SK-N-MC (cell line): ENCODE data around the gene CDH16.

Experiments used
- DNase-seq: peaks from one replicate; pipeline ENCODE4 v3.0.0-alpha.2; 2011; ENCODE audit warnings: low read depth, low spot score
- H3K27ac ChIP-seq: fragments of 200-600 bp; sonication (generic); 2 replicates; pipeline ENCODE4 v1.5.1; 2016; ENCODE audit warnings: mixed run types
- H3K36me3 ChIP-seq: fragments of 200-600 bp; sonication (generic); 2 replicates; pipeline ENCODE4 v1.6.1; 2017; ENCODE audit warnings: antibody characterized with exemption, low read length, mixed read lengths; ENCODE audit not compliant: insufficient read depth
- H3K4me3 ChIP-seq: fragments of 200-600 bp; sonication (generic); 2 replicates; pipeline ENCODE4 v1.5.1; 2016
- H3K9ac ChIP-seq: fragments of 200-600 bp; sonication (generic); 2 replicates; pipeline ENCODE4 v1.8.0; 2017; ENCODE audit warnings: mixed run types, mixed read lengths; ENCODE audit not compliant: insufficient read length
- H3K9me3 ChIP-seq: fragments of 200-600 bp; sonication (generic); 2 replicates; pipeline ENCODE4 v1.6.1; 2017; ENCODE audit warnings: low read depth, mild to moderate bottlenecking, antibody characterized with exemption, low read length, moderate library complexity, mixed read lengths
- EZH2 ChIP-seq: fragments of 200-600 bp; sonication (generic); IDR thresholded peaks from one replicate; pipeline ENCODE4 v1.6.1; 2017; ENCODE audit warnings: antibody characterized with exemption
- FOXP2 ChIP-seq: optimal IDR thresholded peaks from 2 replicates; pipeline ENCODE3; 2011; ENCODE audit warnings: mild to moderate bottlenecking, moderate library complexity; ENCODE audit not compliant: insufficient read depth; ENCODE audit errors: extremely low read length, control extremely low read depth
- POLR2AphosphoS5 ChIP-seq: IDR thresholded peaks from 2 replicates; pipeline ENCODE4 v1.6.1; 2012; ENCODE audit warnings: mild to moderate bottlenecking, low read depth, low read length, borderline replicate concordance

Gene CDH16

DNA sequence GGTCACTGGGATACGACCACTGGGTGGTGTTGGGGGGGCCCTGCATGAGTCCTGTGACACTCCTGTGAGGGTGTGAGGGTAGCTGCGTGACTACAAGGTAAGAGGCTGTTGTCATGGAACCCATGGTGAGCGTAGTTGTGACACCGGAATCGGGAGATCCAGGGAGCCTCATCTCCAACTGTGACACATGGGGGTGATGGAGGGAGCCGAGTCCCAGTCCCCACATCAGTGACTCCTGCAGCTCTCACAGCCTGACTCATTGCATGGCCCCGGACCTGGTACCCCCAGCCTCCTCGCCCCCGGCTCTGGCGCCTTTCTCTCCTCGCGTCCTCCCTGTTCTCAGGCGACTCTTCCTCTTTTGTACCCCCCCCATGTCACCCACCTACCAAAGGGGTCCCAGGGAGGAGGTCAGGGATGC lies 14.2 kb downstream of the CDH16 start:
- no peak for DNase-seq
- H3K36me3 ChIP-seq: no peaks in the 10 kb centered on the region
- no peak overlapping the region for H3K9ac ChIP-seq
- H3K27ac ChIP-seq: no peak overlapping the region
- H3K4me3 ChIP-seq: no peak overlapping the region
- no peaks in the 10 kb centered on the region for H3K9me3 ChIP-seq
- TF ChIP-seq POLR2AphosphoS5 (no peak), FOXP2 (no peak), EZH2 (no peak)

DNA sequence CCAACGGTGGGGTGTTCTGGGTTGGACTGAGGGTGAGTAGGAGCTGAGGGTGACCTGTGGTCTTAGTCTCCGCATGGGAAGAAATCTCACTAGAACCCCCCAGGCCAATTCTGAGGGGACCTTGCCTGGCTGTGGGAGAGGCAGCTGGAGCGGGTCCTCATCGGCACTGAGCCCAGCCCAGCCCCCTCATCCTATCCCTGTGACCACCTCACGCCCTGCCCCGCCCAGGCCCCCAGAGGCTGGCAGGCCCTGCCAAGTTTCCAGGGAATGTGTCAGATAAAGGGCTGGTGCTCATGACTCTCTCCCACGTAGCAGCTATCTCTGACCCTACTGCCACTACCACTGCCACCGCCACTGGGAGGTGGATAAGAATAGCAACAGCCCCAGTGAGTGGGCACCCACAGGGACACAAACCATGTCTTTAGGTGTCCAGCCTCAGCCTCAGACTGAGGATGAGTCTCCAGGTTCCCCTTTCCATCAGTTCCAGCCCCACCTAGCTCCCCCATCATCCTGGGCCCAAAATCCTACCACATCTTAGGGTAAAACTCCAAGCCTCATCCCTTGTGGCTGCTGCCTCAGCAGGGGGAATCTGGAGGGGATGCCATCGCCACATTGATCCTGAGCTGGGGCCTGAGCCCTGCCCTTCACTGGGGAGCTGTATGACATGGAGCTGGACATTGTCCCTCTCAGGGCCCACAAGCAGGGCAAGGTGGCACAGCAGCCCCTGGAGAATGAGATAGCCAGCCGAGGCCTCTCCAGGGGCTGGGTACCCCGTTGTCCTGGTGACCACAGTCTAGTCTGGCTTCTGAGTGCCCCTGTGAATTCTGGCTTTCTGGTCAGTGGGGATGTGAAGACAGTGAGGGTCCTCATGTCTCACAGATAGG lies 14.9 kb downstream of the CDH16 start:
- DNase-seq: no peak
- no peak overlapping the region for H3K27ac ChIP-seq
- no peaks in the 10 kb centered on the region for H3K9me3 ChIP-seq
- H3K4me3 ChIP-seq: no peak overlapping the region
- no peak overlapping the region for H3K9ac ChIP-seq
- no peaks in the 10 kb centered on the region for H3K36me3 ChIP-seq
- TF ChIP-seq POLR2AphosphoS5 (no peak), FOXP2 (no peak), EZH2 (no peak)

DNA sequence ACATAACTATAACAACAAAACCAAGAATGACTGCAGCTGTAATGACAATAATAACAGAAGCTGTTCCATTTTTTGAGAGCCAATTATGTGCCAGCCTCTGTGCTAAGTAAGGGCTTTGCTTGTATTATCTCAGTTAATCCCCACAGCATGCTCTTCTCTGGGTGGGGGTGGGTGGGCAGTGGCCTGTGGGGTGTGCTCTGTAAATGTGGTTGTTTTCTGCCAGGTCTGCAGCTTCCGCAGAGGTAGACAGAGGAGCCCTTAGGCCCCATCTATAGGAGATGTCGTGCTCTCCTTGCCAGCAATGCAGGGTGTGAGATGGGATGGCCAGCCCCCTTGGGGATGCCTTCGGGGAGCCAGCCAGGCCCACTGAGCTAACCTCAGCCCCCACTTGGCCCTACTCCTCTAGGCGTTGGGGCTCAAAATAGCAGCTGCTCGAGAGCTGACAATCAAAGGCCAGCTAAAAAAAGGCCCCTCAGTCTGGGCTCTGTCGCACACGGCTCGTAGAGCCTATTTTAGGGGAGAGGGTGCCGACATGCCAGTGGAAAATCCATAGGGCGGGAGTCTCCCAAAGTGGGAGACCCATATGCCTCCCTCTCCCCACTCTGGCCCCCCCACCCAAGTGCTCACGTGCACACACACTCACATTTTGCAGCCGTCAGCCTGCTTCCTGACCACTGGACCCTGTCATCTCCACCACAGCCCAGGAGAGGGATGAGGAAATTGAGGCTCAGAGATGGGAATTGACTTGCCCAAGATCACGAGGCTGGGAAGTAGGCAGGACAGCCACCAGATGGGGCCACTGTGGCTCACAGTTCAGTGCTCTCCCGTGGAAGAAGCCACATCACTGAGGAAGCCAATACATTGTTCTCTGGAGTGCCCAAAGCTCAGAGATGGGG lies 15.8 kb downstream of the CDH16 start:
- Histone ChIP-seq H3K9ac (no peak overlapping the region), H3K36me3 (no peaks in the 10 kb centered on the region), H3K4me3 (no peak overlapping the region), H3K27ac (no peak overlapping the region), H3K9me3 (no peaks in the 10 kb centered on the region)
- DNase-seq: no peak
- no peak for TF ChIP-seq EZH2
- TF ChIP-seq POLR2AphosphoS5: no peak
- TF ChIP-seq FOXP2: no peak

DNA sequence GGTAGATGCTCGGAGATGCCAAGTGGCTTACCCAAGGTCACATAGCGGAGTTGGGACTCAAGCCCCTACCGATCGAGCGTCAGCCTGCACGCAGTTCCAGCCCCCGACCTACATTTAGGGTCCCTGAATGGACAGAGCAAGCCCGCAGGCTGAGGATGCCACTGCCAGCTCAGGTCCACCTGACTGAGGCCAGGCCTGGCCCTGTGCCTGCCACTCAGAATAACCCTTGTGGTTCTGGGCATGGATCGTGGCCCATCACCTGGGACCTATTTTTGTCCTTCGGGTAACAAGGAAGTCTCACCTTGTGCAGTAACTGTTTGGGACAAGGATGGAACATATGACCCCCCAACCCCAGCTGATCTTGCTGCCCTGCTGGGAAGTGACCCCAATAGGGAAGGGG lies 17.1 kb downstream of the CDH16 start:
- TF ChIP-seq POLR2AphosphoS5 (no peak), FOXP2 (no peak), EZH2 (no peak)
- H3K36me3 ChIP-seq: no peaks in the 10 kb centered on the region
- H3K27ac ChIP-seq: no peak overlapping the region
- no peaks in the 10 kb centered on the region for H3K9me3 ChIP-seq
- DNase-seq: no peak
- no peak overlapping the region for H3K9ac ChIP-seq
- no peak overlapping the region for H3K4me3 ChIP-seq

DNA sequence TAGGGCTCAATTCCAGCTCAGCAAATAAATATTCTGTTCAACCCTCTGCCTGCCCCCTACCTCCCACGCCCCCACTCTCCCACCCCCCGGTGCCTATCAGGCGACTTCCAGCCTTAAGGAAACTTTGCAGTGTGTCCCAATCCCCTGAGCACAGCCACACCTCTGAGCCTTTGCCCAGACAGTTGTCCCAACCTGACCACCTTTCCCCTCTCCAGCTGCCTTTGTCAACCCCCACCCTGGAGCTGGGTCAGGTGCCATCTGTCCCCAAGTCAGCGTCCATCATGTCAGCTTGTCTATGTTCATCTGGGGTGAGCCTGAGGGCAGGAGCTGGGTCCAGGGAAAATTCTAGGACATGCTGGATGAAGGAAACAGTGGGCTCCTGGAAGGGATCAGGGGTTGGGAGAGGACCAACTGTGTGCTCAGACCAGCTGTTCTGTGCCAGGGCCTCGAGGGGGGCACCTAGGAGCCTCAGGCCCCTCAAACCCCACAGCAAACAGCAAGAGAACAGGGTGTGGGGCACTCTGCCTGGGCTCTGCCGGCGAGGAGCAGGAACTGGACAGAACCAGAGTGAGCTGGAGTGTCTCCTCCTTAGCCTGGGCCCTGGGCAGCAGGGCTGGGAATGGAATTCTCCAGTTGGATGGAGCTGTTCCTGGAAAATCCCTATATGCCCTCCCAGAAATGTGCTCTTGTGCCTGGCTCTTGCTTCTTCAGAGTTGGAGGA lies 17.8 kb downstream of the CDH16 start:
- Histone ChIP-seq H3K36me3 (no peaks in the 10 kb centered on the region), H3K27ac (no peak overlapping the region), H3K9ac (no peak overlapping the region), H3K4me3 (no peak overlapping the region), H3K9me3 (no peaks in the 10 kb centered on the region)
- no peak for DNase-seq
- TF ChIP-seq EZH2 (no peak), POLR2AphosphoS5 (no peak), FOXP2 (no peak)

DNA sequence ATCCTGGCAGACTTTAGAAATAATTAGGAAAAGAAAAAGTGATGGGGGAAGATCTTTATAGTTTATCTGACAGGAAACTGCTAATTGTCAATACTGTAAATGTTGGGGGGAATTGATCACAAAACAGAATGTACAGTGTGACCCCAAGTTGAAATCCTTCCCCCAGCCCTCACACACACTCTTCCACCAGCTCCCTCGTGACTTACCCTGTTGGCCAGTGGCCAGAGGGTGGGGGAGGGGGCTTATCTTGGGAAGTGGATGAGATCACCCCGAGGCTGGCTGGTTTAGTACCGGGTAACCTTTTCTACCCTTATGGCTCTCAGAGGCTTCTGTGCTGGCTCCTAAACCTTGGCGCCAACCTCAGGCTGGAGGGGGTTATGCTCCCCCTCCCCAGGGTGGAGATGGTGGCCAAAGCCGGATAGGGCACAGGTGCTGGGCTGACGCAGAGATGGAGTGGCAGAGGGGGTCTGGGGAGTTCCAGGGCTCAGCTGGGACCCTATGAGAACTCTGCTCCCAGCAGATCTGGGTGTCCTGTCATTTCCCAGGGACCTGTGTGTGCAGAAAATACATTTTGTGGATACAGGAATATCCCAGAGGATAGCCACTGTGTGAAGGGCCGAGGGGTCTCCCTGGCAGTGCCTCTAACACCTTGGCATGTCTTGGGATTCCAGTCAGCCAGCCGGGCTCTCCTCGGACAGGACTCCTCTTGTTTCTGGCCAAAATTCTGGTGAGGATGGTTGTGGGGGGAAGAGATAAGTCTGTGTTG lies 18.6 kb downstream of the CDH16 start:
- no peak for DNase-seq
- no peak for TF ChIP-seq EZH2
- no peak for TF ChIP-seq FOXP2
- TF ChIP-seq POLR2AphosphoS5: no peak
- no peak overlapping the region for H3K4me3 ChIP-seq

DNA sequence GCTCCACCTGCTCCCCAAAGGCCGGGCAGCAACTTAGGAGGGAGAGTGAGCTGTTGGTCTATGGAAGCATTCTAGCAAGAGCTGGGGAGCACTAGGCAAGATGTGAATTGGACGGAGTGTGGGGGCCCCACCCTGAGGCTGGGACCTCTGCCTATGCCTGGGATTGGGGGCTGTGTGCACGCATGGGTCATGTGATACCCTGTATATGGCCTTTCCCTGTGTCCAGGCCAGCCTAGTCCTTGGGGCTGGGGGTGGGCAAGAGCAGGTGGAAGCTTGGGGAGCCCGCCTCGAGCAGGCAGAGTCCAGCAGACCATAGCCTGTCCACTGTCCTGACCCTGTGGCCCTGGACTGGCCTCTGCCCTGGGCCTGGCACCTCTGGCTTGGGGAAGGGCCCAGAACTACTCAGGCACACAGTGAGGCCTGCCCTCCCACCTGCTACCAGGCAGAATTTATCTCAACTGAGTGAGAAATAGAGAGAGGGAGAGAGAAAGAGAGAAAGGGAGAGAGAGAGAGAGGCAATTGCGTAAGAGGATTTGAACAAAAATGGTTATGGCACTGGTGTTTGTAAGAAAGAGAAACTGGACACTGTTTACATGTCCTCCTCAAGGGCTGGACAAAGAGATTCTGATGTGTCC lies 19.3 kb downstream of the CDH16 start:
- Histone ChIP-seq H3K9ac (no peak overlapping the region), H3K9me3 (no peaks in the 10 kb centered on the region), H3K27ac (no peak overlapping the region), H3K4me3 (no peak overlapping the region), H3K36me3 (no peaks in the 10 kb centered on the region)
- DNase-seq: no peak
- TF ChIP-seq FOXP2 (no peak), POLR2AphosphoS5 (no peak), EZH2 (no peak)

More for the DNA sequence above, 18.6 kb downstream of the CDH16 start:
- H3K27ac ChIP-seq: no peak overlapping the region
- H3K9ac ChIP-seq: no peak overlapping the region
- no peaks in the 10 kb centered on the region for H3K36me3 ChIP-seq
- H3K9me3 ChIP-seq: no peaks in the 10 kb centered on the region
